ENCODE results near the gene FBXL16.

The FBXL16 gene

DNA sequence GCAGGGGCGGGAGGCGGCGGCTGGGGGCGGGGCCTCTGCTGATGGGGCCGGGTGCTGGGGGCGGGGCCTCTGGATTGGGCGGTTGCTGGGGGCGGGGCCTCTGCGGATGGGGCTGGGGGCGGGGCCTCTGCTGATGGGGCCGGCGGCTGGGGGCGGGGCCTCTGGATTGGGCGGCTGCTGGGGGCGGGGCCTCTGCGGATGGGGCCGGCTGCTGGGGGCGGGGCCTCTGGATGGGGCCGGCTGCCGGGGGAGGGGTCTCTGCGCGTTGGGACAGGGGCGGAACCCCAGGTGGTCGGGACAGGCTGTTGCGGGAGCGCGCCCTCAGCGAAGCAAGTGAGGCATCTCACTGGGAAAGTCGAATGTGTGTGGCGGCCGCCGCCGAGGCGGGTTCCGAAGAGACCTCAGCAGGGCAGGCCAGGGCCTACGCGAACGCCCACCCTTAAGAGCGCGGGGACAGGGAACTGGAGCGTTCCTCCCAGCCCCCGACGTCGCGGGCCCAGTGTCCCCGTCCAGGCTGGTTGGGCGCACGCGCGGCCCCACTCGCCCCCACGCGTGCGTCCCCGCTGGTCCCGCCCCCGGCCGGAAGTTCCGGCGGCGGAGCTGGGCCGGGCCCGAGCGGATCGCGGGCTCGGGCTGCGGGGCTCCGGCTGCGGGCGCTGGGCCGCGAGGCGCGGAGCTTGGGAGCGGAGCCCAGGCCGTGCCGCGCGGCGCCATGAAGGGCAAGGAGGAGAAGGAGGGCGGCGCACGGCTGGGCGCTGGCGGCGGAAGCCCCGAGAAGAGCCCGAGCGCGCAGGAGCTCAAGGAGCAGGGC is 25.6 kb downstream of the FBXL16 start, which contains the start of gene STUB1:
STUB1 (plus strand) TSS at position 597 of the 811 bp plus-strand sequence; CDS start at position 713, 116 bp downstream.
- TF ChIP-seq ZNF274 (IDR thresholded peaks at IDR 0.05; ENCODE audit: low read depth, low read length) = no peak
- H3K4me3 ChIP-seq (ENCODE audit: low read length) = peak within 1 kb of the TSS; percentile 95

DNA sequence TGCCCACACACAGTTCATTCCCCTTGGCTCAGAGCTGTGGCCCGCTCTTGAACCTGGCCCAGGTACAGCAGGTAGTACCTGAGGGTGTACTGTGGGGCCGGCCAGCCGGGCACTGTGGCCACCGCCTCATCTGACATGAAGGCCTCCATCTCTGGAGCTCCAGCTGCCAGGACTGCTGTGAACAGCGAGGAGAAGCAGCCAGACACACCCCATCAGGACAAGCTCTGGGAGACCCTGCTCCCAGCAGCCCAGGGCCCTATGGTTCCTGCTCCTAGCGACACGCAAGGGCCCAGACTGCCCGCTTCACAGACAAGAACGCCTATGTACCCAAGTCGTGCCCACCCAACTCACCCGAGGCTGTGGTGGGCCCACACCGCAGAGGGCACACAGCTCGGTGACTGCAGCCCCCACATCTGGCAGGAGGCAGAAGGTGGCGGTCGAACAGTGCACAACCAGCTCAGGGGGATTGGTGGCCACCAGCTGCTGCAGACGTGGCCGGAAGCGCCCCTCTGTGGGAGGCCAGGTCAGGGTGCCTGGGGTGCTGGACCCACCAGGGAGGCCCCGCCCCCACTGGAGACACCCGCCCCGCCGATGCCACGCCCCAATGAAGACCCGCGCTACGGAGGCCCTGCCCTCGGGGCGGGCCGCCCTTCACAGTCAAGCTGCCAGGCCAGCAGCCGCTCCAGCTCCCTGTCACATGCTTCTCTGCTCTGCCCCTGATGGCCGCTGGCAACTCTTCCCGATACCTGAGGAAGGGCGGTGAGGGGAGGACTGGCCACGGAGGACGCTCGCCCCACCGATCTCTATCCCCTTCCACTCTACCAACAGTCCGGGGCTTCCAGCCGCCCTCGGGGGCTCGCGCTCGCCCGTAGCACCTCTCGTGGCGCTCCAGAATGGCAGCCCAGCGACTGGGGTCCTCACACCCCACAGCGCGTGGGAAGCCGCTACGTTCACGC is 26.5 kb downstream of the FBXL16 start:
- no peak for TF ChIP-seq ZNF274 (IDR thresholded peaks at IDR 0.05; ENCODE audit: low read depth, low read length)
- H3K4me3 ChIP-seq (ENCODE audit: low read length) = peak overlapping the region; percentile 47; the same call in 1 of the 2 replicates

DNA sequence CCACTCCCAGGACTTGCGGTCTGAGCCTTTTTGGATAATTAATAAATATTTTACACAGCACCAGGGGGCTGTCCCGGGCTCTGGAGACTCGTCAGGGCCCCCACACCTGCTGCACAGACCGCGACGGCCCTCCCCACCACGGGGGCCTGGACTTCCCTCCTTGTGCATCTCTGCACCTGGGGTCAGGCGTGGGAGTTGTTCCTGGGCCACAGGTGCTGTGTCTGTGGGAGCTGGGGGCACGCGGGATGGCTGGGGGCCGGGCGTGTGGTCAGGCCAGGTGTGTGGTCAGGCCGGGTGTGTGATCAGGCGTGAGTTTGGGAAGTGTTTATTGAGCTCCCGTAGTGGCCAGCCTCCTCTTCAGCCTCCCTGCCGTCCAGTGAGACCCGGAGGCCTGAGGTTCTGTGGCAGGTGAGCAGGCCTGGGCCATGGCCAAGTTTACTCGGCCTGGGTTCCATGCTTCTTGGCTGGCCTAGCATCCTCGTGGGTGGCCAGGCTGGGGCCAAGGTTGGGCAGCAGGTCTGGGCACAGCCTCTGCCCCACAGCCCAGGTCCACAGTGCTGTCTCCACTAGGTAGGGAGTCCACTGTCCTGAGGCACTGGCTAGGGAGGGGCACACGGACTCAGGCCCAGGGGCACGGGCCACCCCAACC is 27.3 kb downstream of the FBXL16 start:
- H3K4me3 ChIP-seq (ENCODE audit: low read length) = no peak overlapping the region
- no peak for TF ChIP-seq ZNF274 (IDR thresholded peaks at IDR 0.05; ENCODE audit: low read depth, low read length)

DNA sequence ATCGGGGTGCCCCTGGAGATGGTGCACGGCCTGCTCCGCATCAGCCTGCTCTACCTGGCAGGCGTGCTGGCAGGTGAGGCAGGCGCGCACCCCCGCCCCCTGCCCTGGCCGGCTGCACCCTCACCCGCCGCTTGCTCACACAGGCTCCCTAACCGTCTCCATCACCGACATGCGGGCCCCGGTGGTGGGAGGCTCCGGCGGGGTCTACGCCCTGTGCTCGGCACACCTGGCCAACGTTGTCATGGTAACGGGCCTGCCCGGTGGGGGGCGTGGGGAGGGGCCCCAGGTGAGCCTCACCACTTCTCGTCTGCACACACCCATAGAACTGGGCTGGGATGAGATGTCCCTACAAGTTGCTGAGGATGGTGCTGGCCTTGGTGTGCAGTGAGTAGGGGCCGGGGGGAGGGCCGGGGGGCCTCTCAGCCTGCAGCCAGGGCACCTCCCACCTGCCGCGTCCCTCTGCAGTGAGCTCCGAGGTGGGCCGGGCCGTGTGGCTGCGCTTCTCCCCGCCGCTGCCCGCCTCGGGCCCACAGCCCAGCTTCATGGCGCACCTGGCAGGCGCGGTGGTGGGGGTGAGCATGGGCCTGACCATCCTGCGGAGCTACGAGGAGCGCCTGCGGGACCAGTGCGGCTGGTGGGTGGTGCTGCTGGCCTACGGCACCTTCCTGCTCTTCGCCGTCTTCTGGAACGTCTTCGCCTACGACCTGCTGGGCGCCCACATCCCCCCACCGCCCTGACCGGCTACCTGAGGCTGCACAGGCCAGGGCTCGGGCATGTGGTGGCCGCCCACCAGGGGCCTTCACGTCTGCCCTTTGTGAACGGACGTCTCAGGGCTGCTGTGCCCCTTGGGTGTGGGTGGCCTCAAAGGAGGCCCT is 28.0 kb downstream of the FBXL16 start:
- no peak for TF ChIP-seq ZNF274 (IDR thresholded peaks at IDR 0.05; ENCODE audit: low read depth, low read length)
- no peak overlapping the region for H3K4me3 ChIP-seq (ENCODE audit: low read length)

DNA sequence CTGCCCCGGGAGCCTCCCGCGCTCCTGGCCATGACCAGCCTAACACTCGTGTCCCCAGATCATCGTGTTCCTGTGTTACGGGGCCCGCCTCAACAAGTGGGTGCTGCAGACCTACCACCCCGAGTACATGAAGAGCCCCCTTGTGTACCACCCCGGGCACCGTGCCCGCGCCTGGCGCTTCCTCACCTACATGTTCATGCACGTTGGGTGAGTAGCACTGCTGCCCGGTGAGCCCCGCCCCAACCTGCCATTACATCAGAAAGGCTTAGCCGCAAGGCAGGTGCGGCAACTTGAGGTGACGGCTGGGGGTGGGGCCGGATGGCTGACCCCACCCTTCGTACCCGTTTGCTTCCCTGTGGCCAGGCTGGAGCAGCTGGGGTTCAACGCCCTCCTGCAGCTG is 28.7 kb downstream of the FBXL16 start:
- H3K4me3 ChIP-seq (ENCODE audit: low read length) = no peak overlapping the region
- TF ChIP-seq ZNF274 (IDR thresholded peaks at IDR 0.05; ENCODE audit: low read depth, low read length) = no peak

DNA sequence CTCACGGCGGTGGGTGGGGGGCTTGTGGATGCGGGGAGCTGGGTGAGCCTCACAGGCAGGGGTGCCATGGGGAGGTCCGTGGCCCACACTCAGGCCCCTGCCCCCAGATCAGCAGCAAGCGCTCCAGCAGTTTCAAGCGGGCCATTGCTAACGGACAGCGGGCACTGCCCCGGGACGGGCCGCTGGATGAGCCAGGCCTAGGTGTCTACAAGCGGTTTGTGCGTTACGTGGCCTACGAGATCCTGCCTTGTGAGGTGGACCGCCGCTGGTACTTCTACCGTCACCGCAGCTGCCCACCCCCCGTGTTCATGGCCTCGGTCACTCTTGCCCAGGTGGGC is 29.1 kb downstream of the FBXL16 start:
- no peak overlapping the region for H3K4me3 ChIP-seq (ENCODE audit: low read length)
- TF ChIP-seq ZNF274 (IDR thresholded peaks at IDR 0.05; ENCODE audit: low read depth, low read length) = no peak

DNA sequence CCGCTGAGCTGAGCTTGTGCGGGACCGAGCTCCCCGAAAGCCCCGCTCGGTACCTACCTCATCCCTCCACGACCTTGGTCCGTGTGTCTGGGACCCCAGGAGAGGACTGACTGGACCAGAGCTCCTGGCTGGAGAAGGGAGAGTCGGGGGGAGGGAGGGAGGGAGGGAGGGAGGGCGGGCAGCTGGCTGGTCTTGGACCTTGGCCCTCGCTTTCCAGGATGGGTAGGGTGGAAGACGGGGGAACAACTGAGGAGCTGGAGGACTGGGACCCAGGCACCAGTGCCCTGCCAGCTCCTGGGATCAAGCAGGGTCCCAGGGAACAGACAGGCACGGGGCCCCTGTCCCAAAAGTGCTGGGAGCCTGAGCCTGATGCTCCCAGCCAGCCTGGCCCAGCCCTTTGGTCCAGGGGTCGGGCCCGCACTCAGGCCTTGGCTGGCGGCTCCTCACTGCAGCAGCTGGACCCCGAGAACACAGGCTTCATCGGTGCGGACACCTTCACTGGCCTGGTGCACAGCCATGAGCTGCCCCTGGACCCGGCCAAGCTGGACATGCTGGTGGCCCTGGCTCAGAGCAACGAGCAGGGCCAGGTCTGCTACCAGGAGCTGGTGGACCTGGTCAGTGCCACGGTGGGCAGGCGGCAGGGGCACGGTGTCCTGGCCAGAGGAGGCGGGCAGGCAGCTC is 29.6 kb downstream of the FBXL16 start:
- H3K4me3 ChIP-seq (ENCODE audit: low read length) = no peak overlapping the region
- TF ChIP-seq ZNF274 (IDR thresholded peaks at IDR 0.05; ENCODE audit: low read depth, low read length) = no peak

DNA sequence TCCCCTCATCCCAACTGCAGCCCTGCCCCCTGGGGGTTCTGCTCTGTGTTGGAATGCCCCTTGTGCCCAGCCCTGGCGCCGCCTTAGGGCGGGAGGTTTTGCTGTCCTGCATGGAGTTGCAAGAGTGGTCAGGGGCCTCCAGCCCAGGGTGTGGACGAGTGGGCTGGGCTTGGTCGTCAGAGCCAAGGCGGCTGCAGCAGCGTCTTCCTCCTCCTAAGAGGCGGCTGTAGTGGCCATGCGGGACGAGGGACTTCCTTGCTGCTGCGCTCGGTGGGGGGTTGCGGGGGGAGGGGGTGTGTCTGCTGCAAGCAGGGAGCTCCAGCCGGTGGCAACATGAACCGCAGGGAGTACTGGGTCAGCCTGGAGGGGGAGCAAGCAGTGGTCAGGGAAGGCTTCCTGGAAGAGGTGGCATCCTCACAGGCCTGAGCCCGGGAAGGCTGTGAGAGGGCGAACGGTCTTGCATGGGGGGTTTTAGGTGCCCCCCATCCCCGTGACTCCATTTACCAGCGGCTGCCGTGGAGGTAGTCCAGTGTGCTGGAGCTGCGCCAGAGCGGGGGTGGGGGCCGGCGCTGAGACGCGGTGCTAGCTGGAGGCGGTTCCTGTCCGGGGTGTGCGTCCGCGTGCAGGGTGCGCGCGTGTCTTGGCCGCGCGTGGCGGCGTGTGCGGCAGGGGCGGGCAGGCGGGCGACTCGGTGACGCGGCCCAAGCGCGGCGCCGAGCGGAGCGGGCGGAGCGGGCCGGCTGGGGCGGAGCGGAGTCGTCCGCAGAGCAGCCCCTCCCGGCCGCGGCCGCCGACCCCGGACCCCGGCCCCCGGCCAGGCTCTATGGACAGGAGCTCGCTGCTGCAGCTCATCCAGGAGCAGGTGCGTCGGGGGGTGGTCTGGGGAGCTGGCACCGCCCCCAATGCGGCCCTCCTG is 30.4 kb downstream of the FBXL16 start, which contains the start of gene RHBDL1:
RHBDL1 (plus strand) TSS at position 704 of the 916 bp plus-strand sequence; CDS start at position 824, 120 bp downstream.
- TF ChIP-seq ZNF274 (IDR thresholded peaks at IDR 0.05; ENCODE audit: low read depth, low read length) = no peak
- no peak within 1 kb of the TSS for H3K4me3 ChIP-seq (ENCODE audit: low read length)

DNA sequence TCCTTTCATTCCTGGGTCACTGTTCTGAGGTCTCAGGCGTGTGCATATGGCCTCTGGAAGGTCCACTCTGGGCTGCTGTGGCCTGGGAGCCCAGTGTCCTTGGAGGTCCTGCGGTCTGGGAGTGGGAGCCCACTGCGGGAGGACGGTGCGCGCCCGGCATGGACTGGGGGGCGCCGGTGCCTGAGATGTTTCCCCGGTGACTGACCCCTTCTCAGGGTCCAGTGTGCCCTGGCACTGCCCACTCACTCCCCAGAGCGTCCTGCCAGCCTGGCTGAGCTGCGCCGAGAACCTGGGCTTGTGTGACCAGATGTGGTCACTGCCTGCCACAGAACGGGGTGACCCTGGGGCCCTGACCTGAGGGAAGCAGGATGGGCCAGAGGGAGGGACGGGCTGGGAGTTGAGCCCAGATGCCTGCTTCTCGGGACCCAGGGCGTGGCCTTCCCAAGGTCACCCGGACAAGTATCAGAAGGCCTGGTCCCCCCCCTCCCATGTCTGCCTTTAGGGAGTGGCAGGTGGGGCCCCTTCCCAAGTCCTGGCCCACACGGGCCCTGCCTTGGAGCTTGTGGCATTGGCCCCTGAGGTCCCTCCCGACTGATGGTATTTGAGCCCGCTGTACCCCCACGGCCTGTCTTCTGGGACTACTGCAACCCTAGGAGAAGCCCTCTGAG is 31.3 kb downstream of the FBXL16 start:
- no peak overlapping the region for H3K4me3 ChIP-seq (ENCODE audit: low read length)
- no peak for TF ChIP-seq ZNF274 (IDR thresholded peaks at IDR 0.05; ENCODE audit: low read depth, low read length)

DNA sequence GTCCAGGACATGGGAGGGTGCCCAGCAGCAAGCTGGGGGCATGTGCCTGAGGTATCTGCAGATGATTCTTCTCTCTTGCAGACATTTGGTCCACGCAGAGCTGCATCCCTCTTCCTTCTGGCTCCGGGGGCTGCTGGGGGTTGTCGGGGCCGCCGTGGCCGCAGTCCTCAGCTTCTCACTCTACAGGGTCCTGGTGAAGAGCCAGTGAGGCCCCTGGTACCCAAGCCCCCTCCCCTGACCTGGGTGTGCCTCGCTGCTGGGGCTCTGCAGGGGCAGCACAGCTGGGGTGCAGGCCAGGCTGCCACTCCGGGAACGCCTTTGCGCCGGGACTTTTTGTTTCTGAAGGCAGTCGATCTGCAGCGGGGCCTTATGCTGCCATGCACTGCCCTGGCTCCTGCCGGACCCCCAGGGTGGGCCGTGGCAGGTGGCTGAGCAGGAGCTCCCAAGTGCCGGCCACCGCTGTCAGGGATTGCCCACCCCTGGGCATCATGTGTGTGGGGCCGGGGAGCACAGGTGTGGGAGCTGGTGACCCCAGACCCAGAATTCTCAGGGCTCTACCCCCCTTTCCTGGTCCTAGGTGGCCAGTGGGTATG is 32.1 kb downstream of the FBXL16 start:
- H3K4me3 ChIP-seq (ENCODE audit: low read length) = no peak overlapping the region
- TF ChIP-seq ZNF274 (IDR thresholded peaks at IDR 0.05; ENCODE audit: low read depth, low read length) = no peak

DNA sequence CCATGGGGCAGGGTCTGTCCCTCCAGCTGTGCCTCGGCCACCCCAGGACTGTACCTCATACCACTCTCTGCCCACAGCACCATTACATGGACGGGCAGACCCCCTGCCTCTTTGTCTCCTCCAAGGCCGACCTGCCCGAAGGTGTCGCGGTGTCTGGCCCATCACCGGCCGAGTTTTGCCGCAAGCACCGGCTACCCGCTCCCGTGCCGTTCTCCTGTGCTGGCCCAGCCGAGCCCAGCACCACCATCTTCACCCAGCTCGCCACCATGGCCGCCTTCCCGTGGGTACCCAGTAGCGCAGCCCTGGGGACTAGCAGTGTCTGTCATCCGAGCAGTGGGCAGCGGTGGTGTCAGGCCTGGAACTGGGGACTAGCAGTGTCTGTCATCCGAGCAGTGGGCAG is 32.8 kb downstream of the FBXL16 start:
- no peak for TF ChIP-seq ZNF274 (IDR thresholded peaks at IDR 0.05; ENCODE audit: low read depth, low read length)
- no peak overlapping the region for H3K4me3 ChIP-seq (ENCODE audit: low read length)
